HG03175 (cell line): ENCODE results near the gene WNT16.
"Not testable (repeated sequence)": the region's sequence is repeated elsewhere in the genome, so short reads cannot be mapped to it uniquely, and the experiment has no call there.

Experiments used
- ATAC-seq: cut with Tn5 transposase; IDR thresholded peaks from one replicate; pipeline ENCODE4 v1.9.1; 2021; ENCODE audit warnings: mild to moderate bottlenecking, moderate library complexity; ENCODE audit not compliant: unreplicated experiment

Gene WNT16

GRCh38 chr7:121305109-121305508 lies 23.7 kb upstream of the WNT16 start:
- ATAC-seq: no peak

GRCh38 chr7:121306565-121306964 lies 22.2 kb upstream of the WNT16 start:
- no peak for ATAC-seq

- no peak for ATAC-seq
Measured at GRCh38 chr7:121307021-121307574, 21.7 kb upstream of the WNT16 start.

- peak; percentile 2 for ATAC-seq
Measured at GRCh38 chr7:121313220-121313792, 15.5 kb upstream of the WNT16 start.

- peak; percentile 88 for ATAC-seq
Measured at GRCh38 chr7:121313793-121314676, 14.8 kb upstream of the WNT16 start.

- ATAC-seq: not testable (repeated sequence)
Measured at GRCh38 chr7:121315170-121315569, 13.6 kb upstream of the WNT16 start.

GRCh38 chr7:121322460-121322859 lies 6.3 kb upstream of the WNT16 start:
- ATAC-seq: no peak

GRCh38 chr7:121323515-121324302 lies 5.1 kb upstream of the WNT16 start:
- no peak for ATAC-seq

GRCh38 chr7:121327671-121328070 lies 1.1 kb upstream of the WNT16 start:
- ATAC-seq: no peak

- ATAC-seq: peak; percentile 55
Measured at GRCh38 chr7:121329191-121330052, 622 bp downstream of the WNT16 start.

- ATAC-seq: peak; percentile 27
Measured at GRCh38 chr7:121330053-121330833, 1.4 kb downstream of the WNT16 start.

- ATAC-seq: no peak
Measured at GRCh38 chr7:121331048-121331447, 2.2 kb downstream of the WNT16 start.

GRCh38 chr7:121331574-121331973 lies 2.8 kb downstream of the WNT16 start:
- no peak for ATAC-seq

GRCh38 chr7:121334376-121334775 lies 5.6 kb downstream of the WNT16 start:
- no peak for ATAC-seq

GRCh38 chr7:121334875-121335648 lies 6.3 kb downstream of the WNT16 start:
- no peak for ATAC-seq

- no peak for ATAC-seq
Measured at GRCh38 chr7:121336579-121336978, 7.8 kb downstream of the WNT16 start.

- ATAC-seq: no peak
Measured at GRCh38 chr7:121337398-121337797, 8.6 kb downstream of the WNT16 start.

GRCh38 chr7:121339082-121339481 lies 10.3 kb downstream of the WNT16 start:
- ATAC-seq: peak; percentile 79

GRCh38 chr7:121341933-121342332 lies 13.1 kb downstream of the WNT16 start:
- ATAC-seq: no peak
